ENCODE measurements around the gene AMER1.

GRCh38 chrX:64188901-64189300 lies 16.6 kb downstream of the AMER1 start:
- TF ChIP-seq POLR2AphosphoS5 (IDR thresholded peaks at IDR 0.05; ENCODE audit: low read depth, low read length), result no peak
- no peak for TF ChIP-seq TAF1 (IDR thresholded peaks at IDR 0.05; ENCODE audit: borderline replicate concordance, insufficient read depth, low read length)
